Stomach (tissue), 9 donors: Measurements from ENCODE around the gene GAGE13. TPM values are rescaled to one million over a fixed set of nuclear protein-coding genes. Genes with fewer than 3 reads are reported as not detected.
"Not testable (repeated sequence)": the region's sequence is repeated elsewhere in the genome, so short reads cannot be mapped to it uniquely, and the experiment has no call there.

Source experiments
- DNase-seq, 2 donors: peaks; one replicate each; pipeline versions ENCODE4 v3.0.0 to v3.0.0-alpha.2; 2013 to 2019
- H3K27ac ChIP-seq, 5 donors: fragments of 200-600 bp in 4 of 5; sonication (generic) in 4 of 5; one replicate each; pipeline ENCODE4 v1.5.1; 2013 to 2019; ENCODE audit warnings: mild to moderate bottlenecking in 1 of 5, moderate library complexity in 1 of 5
- H3K27me3 ChIP-seq, 3 donors: fragments of 200-600 bp; sonication (generic); one replicate each; pipeline ENCODE4 v1.5.1; 2017 to 2019; ENCODE audit warnings: mixed run types in 1 of 3
- H3K36me3 ChIP-seq, 4 donors: fragments of 200-600 bp; sonication (generic); 1 replicate in 3 of 4; 2 replicates in 1 of 4; pipeline ENCODE4 v1.5.1; 2016 to 2019
- H3K4me1 ChIP-seq, 4 donors: fragments of 200-600 bp; sonication (generic); one replicate each; pipeline ENCODE4 v1.5.1; 2016 to 2019
- H3K4me3 ChIP-seq, 4 donors: fragments of 200-600 bp; sonication (generic) in 3 of 4; one replicate each; pipeline ENCODE4 v1.5.1; 2016 to 2019; ENCODE audit warnings: mild to moderate bottlenecking in 1 of 4
- H3K9me3 ChIP-seq, 4 donors: fragments of 200-600 bp; sonication (generic); one replicate each; pipeline ENCODE4 v1.5.1; 2016 to 2019
- EP300 ChIP-seq: sonication (generic); formaldehyde crosslinking; IDR thresholded peaks from one replicate; pipeline ENCODE4 v1.6.1; 2017; ENCODE audit warnings: antibody characterized with exemption
- POLR2A ChIP-seq, 4 donors: fragments of 450-650 bp; IDR thresholded peaks; one replicate each; pipeline ENCODE4 v1.6.1; 2016; ENCODE audit warnings: antibody characterized with exemption in 4 of 4, control low read depth in 2 of 4, mild to moderate bottlenecking in 1 of 4, moderate library complexity in 1 of 4
- POLR2AphosphoS5 ChIP-seq, 3 donors: sonication (generic); formaldehyde crosslinking; IDR thresholded peaks; one replicate each; pipeline ENCODE4 v1.6.1; 2016; ENCODE audit warnings: antibody characterized with exemption in 3 of 3
- WGBS, 5 donors: extraction: QIAGEN DNeasy Blood & Tissue Kit in 3 of 5; methylation state at CpG; one replicate each; pipeline versions ENCODE4 v1.1.5 to v1.1.7; 2013 to 2018; 5-methylcytosine and 5-hydroxymethylcytosine counted together
- intact Hi-C: fragments of 100-400 bp; cut with DNase I; formaldehyde crosslinking; loops from one replicate; pipeline ENCODE4 v1.15.1; 2023; ENCODE audit warnings: low total_unique reads
- polyA plus RNA-seq, 3 donors: library from polyadenylated mRNA; stranded (reverse); fragments of 200-250 nt; gene quantifications; one replicate each; pipeline ENCODE4 v1.2.3, GENCODE V29; 2013
- total RNA-seq, 5 donors: library from RNA; depleted of rRNA; stranded (reverse); fragments of >200 nt; gene quantifications; one replicate each; pipeline versions ENCODE4 v1.1.0 to v1.2.3, GENCODE V29; 2014 to 2016
- TF ChIP-seq, protein P1 (sequence below), 7 experiments: fragments of 450-650 bp in 4 of 7; fragments of 200-600 bp in 3 of 7; sonication (generic) in 3 of 7; IDR thresholded peaks; one replicate each; pipeline ENCODE4 v1.5.1; 2016 to 2019; ENCODE audit warnings: antibody characterized with exemption in 7 of 7, control low read depth in 2 of 7, mild to moderate bottlenecking in 1 of 7
- donor health status: healthy with polysubstance abuse.
- donor health status: Bipolar disorder and iron deficiency.
- donor health status: healthy.

The GAGE13 gene
- total and polyA plus RNA-seq, 8 donors: not detected

DNA sequence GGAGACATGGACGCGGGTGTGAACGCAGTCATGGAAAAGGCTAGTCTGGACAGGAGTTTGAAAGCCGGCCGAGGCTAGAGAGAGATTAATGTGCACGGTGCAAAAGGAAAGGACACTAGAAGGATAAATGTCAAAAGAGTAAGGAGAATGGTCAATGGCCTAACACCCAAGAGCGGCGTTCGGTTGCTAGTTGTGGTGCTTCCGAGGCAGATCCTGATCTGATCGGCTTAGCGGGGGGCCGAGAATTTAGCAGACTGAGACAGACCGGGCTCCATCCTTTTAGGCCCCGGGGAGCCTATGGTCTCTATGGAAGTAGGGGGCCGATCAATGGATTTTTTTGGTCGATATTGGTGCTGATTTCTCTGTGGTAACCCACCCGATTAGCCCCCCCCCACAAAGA, 21.0 kb upstream of the GAGE13 start:
- 67 to 84% (median 79%) methylated on average over 17 to 18 of the region's 18 CpGs for WGBS, 5 donors
- intact Hi-C loops: no loop called here
- Histone ChIP-seq H3K27ac (peak overlapping the region in 2 of 5 donors; percentile 70 to 78), H3K9me3 (no peaks in the 10 kb centered on the region), H3K4me1 (peaks cover 0 to 13% (median 5%) of the 10 kb centered on the region in 4 donors), H3K36me3 (no peaks in the 10 kb centered on the region), H3K4me3 (no peak overlapping the region), H3K27me3 (no peaks in the 10 kb centered on the region)
- no peak for TF ChIP-seq POLR2A (IDR thresholded peaks at IDR 0.05)
- TF ChIP-seq, protein P1, sequence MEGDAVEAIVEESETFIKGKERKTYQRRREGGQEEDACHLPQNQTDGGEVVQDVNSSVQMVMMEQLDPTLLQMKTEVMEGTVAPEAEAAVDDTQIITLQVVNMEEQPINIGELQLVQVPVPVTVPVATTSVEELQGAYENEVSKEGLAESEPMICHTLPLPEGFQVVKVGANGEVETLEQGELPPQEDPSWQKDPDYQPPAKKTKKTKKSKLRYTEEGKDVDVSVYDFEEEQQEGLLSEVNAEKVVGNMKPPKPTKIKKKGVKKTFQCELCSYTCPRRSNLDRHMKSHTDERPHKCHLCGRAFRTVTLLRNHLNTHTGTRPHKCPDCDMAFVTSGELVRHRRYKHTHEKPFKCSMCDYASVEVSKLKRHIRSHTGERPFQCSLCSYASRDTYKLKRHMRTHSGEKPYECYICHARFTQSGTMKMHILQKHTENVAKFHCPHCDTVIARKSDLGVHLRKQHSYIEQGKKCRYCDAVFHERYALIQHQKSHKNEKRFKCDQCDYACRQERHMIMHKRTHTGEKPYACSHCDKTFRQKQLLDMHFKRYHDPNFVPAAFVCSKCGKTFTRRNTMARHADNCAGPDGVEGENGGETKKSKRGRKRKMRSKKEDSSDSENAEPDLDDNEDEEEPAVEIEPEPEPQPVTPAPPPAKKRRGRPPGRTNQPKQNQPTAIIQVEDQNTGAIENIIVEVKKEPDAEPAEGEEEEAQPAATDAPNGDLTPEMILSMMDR (IDR thresholded peaks at IDR 0.05): no peak
- no peak for TF ChIP-seq POLR2AphosphoS5 (IDR thresholded peaks at IDR 0.05)
- TF ChIP-seq EP300: no peak
- no peak for DNase-seq

DNA sequence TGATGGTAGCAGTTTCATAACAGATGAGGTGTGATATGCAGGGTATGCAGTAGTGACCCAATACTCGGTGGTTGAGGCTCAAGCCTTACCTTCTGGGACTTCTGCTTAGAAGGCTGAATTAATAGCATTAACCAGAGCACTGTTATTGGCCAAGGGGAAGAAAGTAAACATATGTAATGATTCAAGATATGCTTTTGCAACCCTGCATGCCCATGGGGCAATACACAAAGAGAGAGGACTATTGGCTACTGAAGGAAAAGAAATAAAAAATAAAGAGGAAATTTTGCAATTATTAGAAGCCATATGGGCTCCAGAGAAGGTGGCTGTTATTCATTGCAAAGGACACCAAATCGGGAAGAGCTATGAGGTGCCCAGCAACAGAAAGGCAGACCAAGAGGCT, 19.2 kb upstream of the GAGE13 start:
- peaks cover 0 to 13% (median 5%) of the 10 kb centered on the region in 4 donors for H3K4me1 ChIP-seq
- DNase-seq: no peak
- TF ChIP-seq EP300: no peak
- H3K27ac ChIP-seq: no peak overlapping the region
- no peaks in the 10 kb centered on the region for H3K9me3 ChIP-seq
- intact Hi-C loops: no loop called here
- H3K27me3 ChIP-seq: no peaks in the 10 kb centered on the region
- H3K36me3 ChIP-seq: no peaks in the 10 kb centered on the region
- WGBS, 5 donors: 72 to 83% (median 75%) methylated on average over 1 to 2 of the region's 2 CpGs
- no peak overlapping the region for H3K4me3 ChIP-seq

DNA sequence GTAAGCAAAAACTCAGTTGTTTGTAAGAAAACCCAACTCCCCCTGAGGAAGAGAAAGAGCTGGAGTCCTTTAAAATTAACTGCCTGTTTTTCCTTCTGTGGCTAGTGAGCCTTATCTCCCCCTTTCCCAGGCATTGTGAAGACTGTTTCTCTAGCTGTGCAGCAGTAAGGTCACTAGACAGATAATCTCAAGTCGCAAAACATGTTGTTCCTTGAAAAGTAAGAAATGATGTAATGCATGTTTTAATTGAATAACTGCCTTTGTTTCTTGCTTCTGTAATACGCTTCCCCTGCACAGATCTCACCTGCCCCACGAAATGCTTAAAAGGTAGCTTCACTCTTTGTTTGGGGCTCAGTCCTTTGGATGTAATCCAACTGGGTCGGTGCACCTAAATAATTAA, 15.3 kb upstream of the GAGE13 start:
- no peaks in the 10 kb centered on the region for H3K9me3 ChIP-seq
- no peak overlapping the region for H3K4me3 ChIP-seq
- TF ChIP-seq POLR2AphosphoS5 (IDR thresholded peaks at IDR 0.05) (no peak), POLR2A (IDR thresholded peaks at IDR 0.05) (no peak)
- TF ChIP-seq, protein P1 (IDR thresholded peaks at IDR 0.05): no peak
- no peak for DNase-seq
- no peaks in the 10 kb centered on the region for H3K4me1 ChIP-seq
- no peaks in the 10 kb centered on the region for H3K27me3 ChIP-seq
- WGBS, 5 donors: 31 to 44% (median 40%) methylated on average over 4 of the region's 4 CpGs
- H3K36me3 ChIP-seq: no peaks in the 10 kb centered on the region
- H3K27ac ChIP-seq: no peak overlapping the region
- intact Hi-C loops: no loop called here

DNA sequence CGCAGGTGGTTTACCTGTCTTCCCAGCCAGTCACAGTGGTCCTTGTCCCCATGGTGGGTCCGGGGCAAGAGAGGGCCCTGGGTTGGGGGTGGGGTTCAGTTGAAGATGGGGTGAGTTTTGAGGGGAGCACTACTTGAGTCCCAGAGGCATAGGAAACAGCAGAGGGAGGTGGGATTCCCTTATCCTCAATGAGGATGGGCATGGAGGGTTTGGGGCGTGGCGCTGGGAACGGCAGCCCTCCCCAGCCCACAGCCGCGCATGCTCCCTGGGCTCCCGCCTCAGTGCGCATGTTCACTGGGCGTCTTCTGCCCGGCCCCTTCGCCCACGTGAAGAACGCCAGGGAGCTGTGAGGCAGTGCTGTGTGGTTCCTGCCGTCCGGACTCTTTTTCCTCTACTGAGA, 9.6 kb upstream of the GAGE13 start, which contains the start of gene GAGE12J:
Gene GAGE12J (plus strand): TSS at position 301 of the 400 bp plus-strand sequence. CDS start 1,157 bp downstream, outside the sequence.
- intact Hi-C loops, H3K4me3 ChIP-seq, DNase-seq, H3K9me3 ChIP-seq, H3K27me3 ChIP-seq, H3K36me3 ChIP-seq, H3K4me1 ChIP-seq, H3K27ac ChIP-seq: not testable (repeated sequence)
- 100% methylated on average over 1 of the region's 16 CpGs; no CpG with 5 or more reads in 3 of the 5 donors for WGBS, 5 donors

DNA sequence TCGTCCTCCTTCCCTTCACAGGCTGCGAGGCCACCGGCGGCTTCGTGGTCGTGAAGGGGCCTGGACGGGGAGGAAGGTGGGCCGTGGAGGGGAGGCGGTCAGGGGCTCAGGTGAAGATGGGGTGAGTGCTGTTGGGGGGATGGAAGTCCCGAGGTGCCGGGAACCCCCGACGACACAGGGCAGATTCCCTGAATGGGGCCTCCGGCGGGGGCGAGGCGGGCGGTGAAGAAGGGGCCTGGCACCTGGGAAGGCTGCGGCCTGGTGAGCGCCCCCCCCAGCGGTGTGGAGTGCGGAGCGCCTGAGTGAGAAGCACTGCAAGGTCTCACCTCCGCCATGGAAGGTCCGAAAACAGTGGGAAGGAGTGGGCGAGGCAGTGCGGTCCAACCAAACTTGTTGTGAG, 9.1 kb upstream of the GAGE13 start:
- H3K9me3 ChIP-seq, H3K4me1 ChIP-seq, H3K36me3 ChIP-seq, H3K4me3 ChIP-seq, DNase-seq, H3K27ac ChIP-seq, intact Hi-C loops, H3K27me3 ChIP-seq: not testable (repeated sequence)
- 100% methylated on average over 1 of the region's 27 CpGs; no CpG with 5 or more reads in 4 of the 5 donors for WGBS, 5 donors

DNA sequence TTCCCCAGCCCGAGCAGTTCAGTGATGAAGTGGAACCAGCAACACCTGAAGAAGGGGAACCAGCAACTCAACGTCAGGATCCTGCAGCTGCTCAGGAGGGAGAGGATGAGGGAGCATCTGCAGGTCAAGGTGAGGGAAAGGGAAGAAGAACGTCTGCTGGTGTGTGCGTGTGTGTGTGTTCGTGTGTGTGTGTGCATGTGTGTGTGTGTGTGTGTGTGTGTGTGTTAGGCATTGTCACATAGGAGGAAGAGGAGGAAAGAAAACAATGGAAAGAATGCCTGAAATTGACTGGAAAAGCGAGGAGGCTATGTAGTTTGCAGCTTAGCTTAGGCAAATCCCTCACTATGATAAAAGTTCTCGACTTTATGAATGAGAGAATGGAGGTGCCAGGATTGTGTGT, 7.6 kb upstream of the GAGE13 start:
- intact Hi-C loops, H3K9me3 ChIP-seq, H3K36me3 ChIP-seq, H3K4me3 ChIP-seq, H3K4me1 ChIP-seq, DNase-seq, H3K27ac ChIP-seq, H3K27me3 ChIP-seq: not testable (repeated sequence)
- 50 to 85% (median 80%) methylated on average over 1 to 4 of the region's 7 CpGs; no CpG with 5 or more reads in 1 of the 5 donors for WGBS, 5 donors

DNA sequence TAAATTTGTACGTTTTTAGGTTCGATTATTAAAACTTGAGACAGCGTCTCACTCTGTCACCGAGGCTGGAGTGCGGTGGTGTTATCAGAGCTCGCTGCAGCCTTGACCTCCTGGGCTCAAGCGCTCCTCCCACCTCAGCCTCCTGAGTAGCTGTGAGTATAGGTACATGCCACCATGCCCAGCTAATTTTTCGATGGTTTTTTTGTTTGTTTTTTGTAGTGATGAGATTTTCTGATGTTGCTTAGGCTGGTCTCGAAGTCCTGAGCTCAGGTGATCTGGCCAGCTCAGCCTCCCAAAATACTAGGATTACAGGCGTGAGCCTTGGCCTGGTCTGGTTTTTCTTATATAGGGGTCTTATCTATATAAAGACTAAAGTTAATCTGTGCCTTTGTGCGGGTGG, 961 bp upstream of the GAGE13 start:
- H3K4me3 ChIP-seq, H3K27ac ChIP-seq, intact Hi-C loops, H3K9me3 ChIP-seq, DNase-seq, H3K4me1 ChIP-seq, H3K36me3 ChIP-seq, H3K27me3 ChIP-seq: not testable (repeated sequence)
- WGBS, 5 donors: 77 to 98% (median 93%) methylated on average over 2 to 4 of the region's 11 CpGs

DNA sequence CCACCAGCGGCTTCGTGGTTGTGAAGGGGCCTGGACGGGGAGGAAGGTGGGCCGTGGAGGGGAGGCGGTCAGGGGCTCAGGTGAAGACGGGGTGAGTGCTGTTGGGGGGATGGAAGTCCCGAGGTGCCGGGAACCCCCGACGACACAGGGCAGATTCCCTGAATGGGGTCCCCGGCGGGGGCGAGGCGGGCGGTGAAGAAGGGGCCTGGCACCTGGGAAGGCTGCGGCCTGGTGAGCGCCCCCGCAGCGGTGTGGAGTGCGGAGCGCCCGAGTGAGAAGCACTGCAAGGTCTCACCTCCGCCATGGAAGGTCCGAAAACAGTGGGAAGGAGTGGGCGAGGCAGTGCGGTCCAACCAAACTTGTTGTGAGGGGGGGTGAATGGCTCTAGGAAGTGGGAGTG, 459 bp downstream of the GAGE13 start:
- H3K9me3 ChIP-seq, intact Hi-C loops, H3K4me1 ChIP-seq, DNase-seq, H3K27ac ChIP-seq, H3K36me3 ChIP-seq, H3K27me3 ChIP-seq, H3K4me3 ChIP-seq: not testable (repeated sequence)
- WGBS, 5 donors: 92 to 96% methylated on average over 18 to 20 of the region's 26 CpGs; no CpG with 5 or more reads in 3 of the 5 donors

DNA sequence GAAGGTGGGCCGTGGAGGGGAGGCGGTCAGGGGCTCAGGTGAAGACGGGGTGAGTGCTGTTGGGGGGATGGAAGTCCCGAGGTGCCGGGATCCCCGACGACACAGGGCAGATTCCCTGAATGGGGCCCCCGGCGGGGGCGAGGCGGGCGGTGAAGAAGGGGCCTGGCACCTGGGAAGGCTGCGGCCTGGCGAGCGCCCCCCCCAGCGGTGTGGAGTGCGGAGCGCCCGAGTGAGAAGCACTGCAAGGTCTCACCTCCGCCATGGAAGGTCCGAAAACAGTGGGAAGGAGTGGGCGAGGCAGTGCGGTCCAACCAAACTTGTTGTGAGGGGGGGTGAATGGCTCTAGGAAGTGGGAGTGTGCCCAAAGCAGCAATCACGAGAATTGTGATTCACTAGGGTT, 10.1 kb downstream of the GAGE13 start:
- intact Hi-C loops, H3K36me3 ChIP-seq, H3K4me3 ChIP-seq, H3K27ac ChIP-seq, H3K4me1 ChIP-seq, H3K9me3 ChIP-seq: not testable (repeated sequence)
- WGBS, 5 donors: 91 to 95% (median 92%) methylated on average over 12 to 15 of the region's 24 CpGs; no CpG with 5 or more reads in 2 of the 5 donors
- peak in 1 of 2 donors; percentile 53 for DNase-seq
- peaks cover 0 to 12% (median 0%) of the 10 kb centered on the region in 3 donors for H3K27me3 ChIP-seq

DNA sequence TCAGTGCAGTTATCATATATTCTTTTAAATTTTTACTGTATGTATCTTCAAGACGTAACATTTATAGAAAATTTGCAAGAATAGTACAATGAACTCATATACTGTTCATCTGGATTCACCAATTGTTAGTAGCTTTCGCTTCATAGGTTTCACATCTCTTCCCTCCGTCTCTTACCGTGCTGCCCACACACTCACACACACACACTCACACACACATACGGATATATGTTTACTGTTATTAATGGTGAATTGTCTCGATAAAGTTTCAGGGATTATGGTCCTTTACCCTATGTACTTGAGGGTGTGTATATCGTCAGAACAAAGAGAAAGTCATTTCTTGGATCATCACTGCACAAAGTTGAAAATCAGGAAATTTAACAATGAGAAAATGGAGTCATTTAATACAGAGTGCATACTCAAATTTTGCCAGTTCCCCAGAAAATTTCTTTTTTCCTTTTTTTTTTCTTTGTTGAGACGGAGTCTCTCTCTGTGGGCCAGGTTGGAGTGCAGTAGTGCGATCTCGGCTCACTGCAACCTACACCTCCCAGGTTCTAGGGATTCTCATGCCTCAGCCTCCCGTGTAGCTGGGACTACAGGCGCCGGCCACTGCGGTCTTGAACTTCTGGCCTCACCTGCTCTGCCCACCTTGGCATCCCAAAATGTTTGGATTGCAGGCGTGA, 13.3 kb downstream of the GAGE13 start:
- DNase-seq, H3K4me3 ChIP-seq, intact Hi-C loops, H3K9me3 ChIP-seq, H3K4me1 ChIP-seq, H3K36me3 ChIP-seq, H3K27ac ChIP-seq: not testable (repeated sequence)
- 72 to 80% (median 77%) methylated on average over 11 to 14 of the region's 15 CpGs for WGBS, 5 donors
- H3K27me3 ChIP-seq: peaks cover 0 to 11% (median 0%) of the 10 kb centered on the region in 3 donors
